Lower lobe of right lung (tissue), 2 donors: ENCODE measurements around the gene TEX44. TPM values are rescaled to one million over a fixed set of nuclear protein-coding genes. Genes with fewer than 3 reads are reported as not detected.
"Not testable (repeated sequence)": the region's sequence is repeated elsewhere in the genome, so short reads cannot be mapped to it uniquely, and the experiment has no call there.

Source experiments
- ATAC-seq, 2 donors: fragments of 200-7000 bp; cut with Tn5 transposase; one replicate each; pipeline ENCODE4 v1.9.1; 2020 to 2022; ENCODE audit warnings: mild to moderate bottlenecking in 2 of 2, moderate library complexity in 2 of 2
- DNase-seq: peaks from one replicate; pipeline ENCODE4 v3.0.0-alpha.2; 2020
- H3K27ac ChIP-seq: fragments of 200-600 bp; one replicate; pipeline ENCODE4 v1.8.0; 2022
- H3K27me3 ChIP-seq: fragments of 200-600 bp; one replicate; pipeline ENCODE4 v1.8.0; 2022; ENCODE audit warnings: low read depth
- H3K36me3 ChIP-seq: fragments of 200-600 bp; one replicate; pipeline ENCODE4 v1.8.0; 2022; ENCODE audit warnings: mild to moderate bottlenecking
- H3K4me1 ChIP-seq: fragments of 200-600 bp; one replicate; pipeline ENCODE4 v1.8.0; 2022
- H3K4me3 ChIP-seq: fragments of 200-600 bp; one replicate; pipeline ENCODE4 v1.8.0; 2022; ENCODE audit warnings: mild to moderate bottlenecking
- H3K9me3 ChIP-seq: fragments of 200-600 bp; one replicate; pipeline ENCODE4 v1.8.0; 2022
- intact Hi-C: fragments of 100-400 bp; cut with DNase I; formaldehyde crosslinking; loops from one replicate; pipeline ENCODE4 v1.11.0; 2022
- total RNA-seq: library from RNA; stranded (reverse); fragmentation: NEBNext Ultra II Directional; extraction: Animal tissue kit (Norgen Biotek cat#: 25700); gene quantifications from one replicate; pipeline ENCODE4 v1.2.1, GENCODE V29; 2021
- TF ChIP-seq, protein P1 (sequence below): fragments of 200-600 bp; IDR thresholded peaks from one replicate; pipeline ENCODE4 v1.8.0; 2022; ENCODE audit warnings: antibody characterized with exemption, mild to moderate bottlenecking
- donor health status: DM: no; HTN: yes; CAD: no; lungs with severe emphysema.

Gene TEX44
- total RNA-seq, 1 donor from 2014 or later = not detected

DNA sequence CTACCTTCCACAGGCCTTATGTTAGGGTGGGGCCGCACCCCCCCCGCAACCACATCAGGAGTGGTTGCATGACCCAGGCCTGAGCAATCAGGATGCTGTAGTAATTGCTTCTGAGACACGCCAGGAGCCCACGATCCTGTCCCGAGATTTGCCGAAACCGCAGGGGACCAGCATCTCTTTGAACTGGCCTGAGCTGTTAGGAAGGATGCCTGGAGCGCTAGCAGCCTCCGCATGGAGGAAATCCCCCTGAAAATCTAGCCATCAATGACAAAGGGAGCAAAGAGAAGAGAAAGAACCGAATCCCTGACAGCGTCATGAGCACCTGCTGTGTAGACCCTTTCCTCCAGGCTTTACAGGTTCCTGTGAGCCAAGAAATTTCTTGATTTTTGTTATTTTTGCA is 8.7 kb upstream of the TEX44 start:
- ATAC-seq = no peak
- TF ChIP-seq, protein P1, sequence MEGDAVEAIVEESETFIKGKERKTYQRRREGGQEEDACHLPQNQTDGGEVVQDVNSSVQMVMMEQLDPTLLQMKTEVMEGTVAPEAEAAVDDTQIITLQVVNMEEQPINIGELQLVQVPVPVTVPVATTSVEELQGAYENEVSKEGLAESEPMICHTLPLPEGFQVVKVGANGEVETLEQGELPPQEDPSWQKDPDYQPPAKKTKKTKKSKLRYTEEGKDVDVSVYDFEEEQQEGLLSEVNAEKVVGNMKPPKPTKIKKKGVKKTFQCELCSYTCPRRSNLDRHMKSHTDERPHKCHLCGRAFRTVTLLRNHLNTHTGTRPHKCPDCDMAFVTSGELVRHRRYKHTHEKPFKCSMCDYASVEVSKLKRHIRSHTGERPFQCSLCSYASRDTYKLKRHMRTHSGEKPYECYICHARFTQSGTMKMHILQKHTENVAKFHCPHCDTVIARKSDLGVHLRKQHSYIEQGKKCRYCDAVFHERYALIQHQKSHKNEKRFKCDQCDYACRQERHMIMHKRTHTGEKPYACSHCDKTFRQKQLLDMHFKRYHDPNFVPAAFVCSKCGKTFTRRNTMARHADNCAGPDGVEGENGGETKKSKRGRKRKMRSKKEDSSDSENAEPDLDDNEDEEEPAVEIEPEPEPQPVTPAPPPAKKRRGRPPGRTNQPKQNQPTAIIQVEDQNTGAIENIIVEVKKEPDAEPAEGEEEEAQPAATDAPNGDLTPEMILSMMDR = no peak
- Histone ChIP-seq H3K27me3 (no peaks in the 10 kb centered on the region), H3K27ac (no peak overlapping the region), H3K4me3 (no peak overlapping the region), H3K4me1 (no peaks in the 10 kb centered on the region), H3K36me3 (no peaks in the 10 kb centered on the region), H3K9me3 (no peaks in the 10 kb centered on the region)
- DNase-seq = peak; percentile 4
- intact Hi-C loops = no loop called here

DNA sequence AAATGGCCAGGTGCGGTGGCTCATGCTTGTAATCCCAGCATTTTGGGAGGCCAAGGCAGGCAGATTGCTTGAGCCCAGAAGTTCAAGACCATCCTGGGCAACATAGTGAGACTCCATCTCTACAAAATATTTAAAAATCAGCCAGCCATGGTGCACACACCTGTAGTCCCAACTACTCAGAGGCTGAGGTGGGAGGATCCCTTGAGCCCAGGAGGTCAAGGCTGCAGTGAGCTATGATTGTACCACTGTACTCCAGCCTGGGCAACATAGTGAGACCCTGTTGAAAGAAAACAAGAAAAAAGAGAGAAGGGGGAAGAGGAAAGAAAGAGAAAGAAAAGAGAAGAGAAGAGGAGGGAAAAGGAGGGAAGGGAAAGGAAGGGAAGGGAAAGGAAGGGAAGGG is 4.9 kb upstream of the TEX44 start:
- ATAC-seq, H3K36me3 ChIP-seq, H3K27me3 ChIP-seq, H3K4me3 ChIP-seq, H3K9me3 ChIP-seq, intact Hi-C loops, H3K27ac ChIP-seq, H3K4me1 ChIP-seq: not testable (repeated sequence)
- peak; percentile 1 for DNase-seq

DNA sequence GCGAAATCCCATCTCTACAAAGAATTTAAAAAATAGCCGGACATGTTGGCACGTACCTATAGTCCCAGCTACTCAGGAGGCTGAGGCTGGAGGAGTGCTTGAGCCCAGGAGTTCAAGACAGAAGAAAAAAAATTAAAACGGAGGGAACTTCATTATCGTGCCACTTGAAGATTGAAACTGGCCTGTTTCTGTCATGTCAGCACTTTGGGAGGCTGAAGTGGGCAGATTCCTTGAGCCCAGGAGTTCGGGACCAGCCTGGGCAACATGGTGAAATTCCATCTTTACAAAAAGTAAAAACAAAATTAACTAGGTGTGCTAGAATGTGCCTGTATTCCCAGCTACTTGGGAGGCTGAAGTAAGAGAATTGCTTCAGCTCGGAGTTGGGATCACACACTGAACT is 3.0 kb upstream of the TEX44 start:
- Histone ChIP-seq H3K27ac (no peak overlapping the region), H3K27me3 (no peaks in the 10 kb centered on the region), H3K9me3 (no peaks in the 10 kb centered on the region), H3K36me3 (no peaks in the 10 kb centered on the region), H3K4me1 (no peaks in the 10 kb centered on the region), H3K4me3 (no peak overlapping the region)
- no peak for DNase-seq
- no peak for ATAC-seq
- TF ChIP-seq, protein P1 = no peak
- intact Hi-C loops = no loop called here

DNA sequence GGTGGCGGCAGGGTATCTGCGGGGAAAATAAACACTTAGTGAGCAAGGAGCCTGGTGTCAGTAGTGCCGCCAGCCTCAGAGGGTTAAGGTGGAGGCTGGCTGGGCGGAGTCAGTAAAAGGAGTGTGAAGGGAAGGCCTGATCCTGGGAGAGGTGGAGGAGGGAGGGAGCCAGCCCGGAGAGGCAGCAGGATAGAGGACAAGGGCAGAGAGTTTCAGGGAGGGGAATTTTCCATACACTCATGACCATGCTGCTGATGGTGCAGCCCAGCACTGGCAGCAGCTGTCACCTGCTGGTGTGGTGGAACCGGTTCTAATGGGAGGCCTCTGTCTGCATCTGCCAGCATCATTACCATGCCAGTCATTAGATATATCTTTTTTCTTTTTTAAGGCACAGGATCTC is 2.0 kb upstream of the TEX44 start:
- peak in 1 of 2 donors; percentile 18 for ATAC-seq
- Histone ChIP-seq H3K36me3 (no peaks in the 10 kb centered on the region), H3K9me3 (no peaks in the 10 kb centered on the region), H3K27me3 (no peaks in the 10 kb centered on the region), H3K4me3 (no peak overlapping the region), H3K4me1 (no peaks in the 10 kb centered on the region), H3K27ac (no peak overlapping the region)
- intact Hi-C loops = no loop called here
- DNase-seq = no peak
- TF ChIP-seq, protein P1 = no peak

DNA sequence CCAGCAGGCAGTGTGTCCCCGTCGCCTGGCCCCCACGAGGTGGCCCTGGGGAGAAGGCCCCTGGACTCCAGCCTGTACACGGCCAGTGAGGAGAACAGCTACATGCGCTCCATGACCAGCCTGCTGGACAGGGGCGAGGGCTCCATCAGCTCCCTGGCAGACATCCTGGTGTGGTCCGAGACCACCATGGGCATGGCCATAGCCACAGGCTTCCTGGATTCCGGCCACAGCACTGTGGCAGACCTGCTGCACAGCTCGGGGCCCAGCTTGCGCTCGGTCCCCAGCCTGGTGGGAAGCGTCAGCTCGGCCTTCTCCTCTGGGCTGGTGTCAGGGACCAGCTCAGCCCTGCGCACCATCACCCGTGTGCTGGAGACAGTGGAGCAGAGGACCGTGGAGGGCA is 1.0 kb downstream of the TEX44 start:
- no peak for DNase-seq
- H3K27me3 ChIP-seq = no peaks in the 10 kb centered on the region
- no peaks in the 10 kb centered on the region for H3K4me1 ChIP-seq
- H3K36me3 ChIP-seq = no peaks in the 10 kb centered on the region
- TF ChIP-seq, protein P1 = no peak
- H3K9me3 ChIP-seq = no peaks in the 10 kb centered on the region
- intact Hi-C loops = no loop called here
- no peak overlapping the region for H3K4me3 ChIP-seq
- H3K27ac ChIP-seq = no peak overlapping the region
- ATAC-seq = no peak

DNA sequence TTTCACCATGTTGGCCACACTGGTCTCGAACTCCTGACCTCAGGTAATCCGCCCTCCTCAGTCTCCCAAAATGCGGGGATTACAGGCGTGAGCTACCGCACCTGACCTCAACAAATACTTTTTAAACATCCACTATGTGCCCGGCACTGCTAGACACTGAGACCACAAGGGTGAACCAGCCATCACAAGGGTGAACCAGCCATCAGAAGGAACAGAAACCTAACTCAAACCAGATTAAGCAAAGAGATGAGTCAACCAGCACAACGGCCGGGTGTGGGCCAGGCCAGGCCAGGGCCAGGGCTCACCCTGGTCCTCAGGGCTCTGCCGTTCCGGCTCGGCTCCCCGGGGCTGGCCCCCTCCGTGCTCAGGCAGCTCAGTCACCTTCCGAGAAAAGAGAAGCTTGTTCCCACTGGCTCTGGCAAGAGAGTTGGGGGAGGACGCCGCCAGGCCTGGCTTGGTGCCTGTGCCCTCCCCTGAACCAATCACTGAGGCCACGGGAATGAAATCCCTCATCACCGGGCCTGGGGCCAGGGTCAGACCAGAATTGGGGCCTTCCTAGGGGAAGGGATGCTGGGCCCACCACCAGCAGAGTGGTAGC is 4.4 kb downstream of the TEX44 start:
- DNase-seq (peak; percentile 62), ATAC-seq (peak; percentile 15 to 67)
- no peaks in the 10 kb centered on the region for H3K9me3 ChIP-seq
- H3K4me3 ChIP-seq = no peak overlapping the region
- H3K36me3 ChIP-seq = no peaks in the 10 kb centered on the region
- peaks cover 8% of the 10 kb centered on the region for H3K4me1 ChIP-seq
- H3K27ac ChIP-seq = no peak overlapping the region
- TF ChIP-seq, protein P1 = no peak
- intact Hi-C loops = no loop called here
- H3K27me3 ChIP-seq = no peaks in the 10 kb centered on the region
